ENCODE results near the gene CDH23. TPM values are rescaled to one million over a fixed set of nuclear protein-coding genes. Genes with fewer than 3 reads are reported as not detected.

The CDH23 gene
- total RNA-seq, 4 donors from 2014 or later = 13.8 to 20.1 (median 17.3) TPM

DNA sequence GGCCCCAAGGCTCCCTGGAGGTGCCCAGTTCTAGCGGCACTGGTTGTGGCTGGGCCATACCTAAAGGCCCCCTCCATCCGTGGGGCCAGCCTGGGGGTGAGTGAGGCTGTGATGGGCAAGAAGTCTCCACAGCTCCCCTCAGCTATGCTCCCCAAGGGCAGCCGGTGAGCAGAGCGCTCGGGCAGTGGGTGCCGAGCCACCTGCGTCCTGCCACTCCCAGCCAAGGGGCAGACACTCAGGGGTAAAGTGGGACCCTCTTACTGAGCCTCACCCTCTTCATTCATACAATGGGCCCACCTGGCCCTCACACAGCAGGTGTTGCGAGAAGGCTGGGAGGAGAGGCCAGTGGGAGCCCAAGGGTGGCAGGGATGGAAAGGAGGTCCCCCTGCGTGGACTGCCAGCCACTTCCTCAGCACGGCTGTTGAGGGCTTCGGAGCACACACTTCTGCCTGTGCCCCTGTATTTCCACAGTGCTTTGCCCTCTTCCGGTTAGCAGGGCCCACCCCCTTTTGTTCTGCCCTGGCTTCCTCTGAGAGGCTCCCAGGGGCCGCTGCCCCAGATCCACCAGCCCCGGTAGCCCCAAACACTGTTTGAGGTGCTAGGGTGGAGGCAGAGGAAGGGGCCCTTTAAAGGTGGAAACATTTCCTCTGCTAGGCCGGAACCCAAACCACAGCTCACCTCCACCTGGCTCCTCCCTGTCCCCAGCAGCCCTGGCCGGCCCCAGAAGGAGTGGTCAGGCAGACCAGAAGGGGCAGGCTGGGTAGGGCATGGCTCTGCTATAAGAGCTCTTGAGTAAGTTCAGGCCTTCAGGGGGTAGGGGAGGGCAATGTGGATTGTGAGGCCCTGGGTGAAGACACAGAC lies 339.2 kb downstream of the CDH23 start:
- no peaks in the 10 kb centered on the region for H3K27me3 ChIP-seq
- H3K36me3 ChIP-seq = no peaks in the 10 kb centered on the region
- peak overlapping the region in 3 of 4 donors; percentile 46 to 74 (median 52) for H3K27ac ChIP-seq
- H3K4me1 ChIP-seq = peaks cover 0 to 52% (median 20%) of the 10 kb centered on the region in 4 donors
- H3K4me3 ChIP-seq = no peak overlapping the region
- DNase-seq (ENCODE audit: low spot score in 2 of 2) = no peak
- no peak for TF ChIP-seq EP300 (IDR thresholded peaks at IDR 0.05)
- H3K9me3 ChIP-seq = no peaks in the 10 kb centered on the region
- 72 to 81% methylated on average over 10 to 16 of the region's 16 CpGs for WGBS, 2 donors

DNA sequence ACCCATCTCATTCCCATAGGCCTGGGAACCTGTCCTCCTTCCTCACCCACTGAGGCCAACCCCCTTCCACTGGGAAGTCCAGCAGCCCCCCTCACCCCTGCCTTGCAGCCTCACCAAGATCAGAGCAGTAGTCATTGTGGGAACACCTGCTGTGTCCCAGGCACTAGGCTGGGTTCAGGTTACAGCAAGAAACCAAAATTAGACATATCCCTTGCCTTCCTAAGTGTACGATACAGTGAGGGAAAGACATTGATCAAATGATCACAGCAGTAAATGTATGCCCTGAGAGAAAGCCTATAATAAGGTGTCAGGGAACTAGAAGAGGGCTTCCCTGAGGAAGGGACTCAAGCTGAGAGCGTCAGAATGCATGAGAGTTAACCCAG lies 339.8 kb downstream of the CDH23 start:
- Histone ChIP-seq H3K9me3 (no peaks in the 10 kb centered on the region), H3K4me3 (no peak overlapping the region), H3K27me3 (no peaks in the 10 kb centered on the region), H3K36me3 (no peaks in the 10 kb centered on the region), H3K4me1 (peaks cover 0 to 52% (median 20%) of the 10 kb centered on the region in 4 donors), H3K27ac (peak overlapping the region in 3 of 4 donors; percentile 46 to 74 (median 56))
- WGBS, 2 donors = 89 to 91% methylated on average over 2 of the region's 2 CpGs
- no peak for TF ChIP-seq EP300 (IDR thresholded peaks at IDR 0.05)
- TF ChIP-seq, protein P1, sequence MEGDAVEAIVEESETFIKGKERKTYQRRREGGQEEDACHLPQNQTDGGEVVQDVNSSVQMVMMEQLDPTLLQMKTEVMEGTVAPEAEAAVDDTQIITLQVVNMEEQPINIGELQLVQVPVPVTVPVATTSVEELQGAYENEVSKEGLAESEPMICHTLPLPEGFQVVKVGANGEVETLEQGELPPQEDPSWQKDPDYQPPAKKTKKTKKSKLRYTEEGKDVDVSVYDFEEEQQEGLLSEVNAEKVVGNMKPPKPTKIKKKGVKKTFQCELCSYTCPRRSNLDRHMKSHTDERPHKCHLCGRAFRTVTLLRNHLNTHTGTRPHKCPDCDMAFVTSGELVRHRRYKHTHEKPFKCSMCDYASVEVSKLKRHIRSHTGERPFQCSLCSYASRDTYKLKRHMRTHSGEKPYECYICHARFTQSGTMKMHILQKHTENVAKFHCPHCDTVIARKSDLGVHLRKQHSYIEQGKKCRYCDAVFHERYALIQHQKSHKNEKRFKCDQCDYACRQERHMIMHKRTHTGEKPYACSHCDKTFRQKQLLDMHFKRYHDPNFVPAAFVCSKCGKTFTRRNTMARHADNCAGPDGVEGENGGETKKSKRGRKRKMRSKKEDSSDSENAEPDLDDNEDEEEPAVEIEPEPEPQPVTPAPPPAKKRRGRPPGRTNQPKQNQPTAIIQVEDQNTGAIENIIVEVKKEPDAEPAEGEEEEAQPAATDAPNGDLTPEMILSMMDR (IDR thresholded peaks at IDR 0.05) = no peak
- TF ChIP-seq POLR2A (IDR thresholded peaks at IDR 0.05) = no peak
- DNase-seq (ENCODE audit: low spot score in 2 of 2) = no peak

DNA sequence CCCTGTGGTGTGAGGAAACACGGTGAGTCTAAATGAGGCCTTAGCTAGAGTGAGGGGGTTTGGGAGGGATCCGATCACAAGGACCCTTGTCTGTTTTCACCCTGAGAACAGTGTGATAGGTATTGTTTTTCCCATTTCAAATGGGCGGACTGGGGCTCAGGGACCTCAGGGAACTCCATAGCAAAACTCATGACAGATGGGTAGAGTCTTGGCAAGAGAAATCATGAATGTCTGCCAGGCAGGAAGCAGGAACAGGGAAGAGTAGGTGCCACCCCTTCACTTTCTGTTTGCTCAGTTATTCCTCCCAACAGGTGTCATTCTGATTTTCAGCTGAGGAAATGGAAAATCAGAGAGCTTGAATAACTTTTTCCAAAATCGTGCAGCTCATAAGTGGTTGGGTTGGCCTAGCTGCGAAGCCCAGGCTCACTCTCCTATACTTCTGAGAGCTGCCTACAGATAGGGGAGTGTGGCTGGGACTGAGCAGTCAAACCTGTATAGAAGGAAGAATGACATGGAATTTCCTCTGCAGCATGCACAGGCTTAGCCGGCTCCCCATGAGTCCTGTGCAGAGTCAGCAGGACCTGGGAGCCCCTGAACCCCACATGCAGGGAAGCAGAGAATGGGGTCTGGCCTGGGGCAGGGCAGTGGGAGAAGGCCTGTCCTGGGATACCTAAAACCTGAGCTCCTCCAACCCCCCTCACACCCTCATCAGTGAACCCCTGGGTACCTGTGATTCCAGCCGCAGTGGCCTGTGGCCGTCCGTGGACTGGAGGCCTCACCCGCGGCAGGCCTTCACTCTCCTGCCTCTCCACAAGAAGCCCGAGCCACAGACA lies 340.5 kb downstream of the CDH23 start:
- H3K36me3 ChIP-seq = peaks cover 0 to 6% (median 0%) of the 10 kb centered on the region in 3 donors
- no peak for DNase-seq (ENCODE audit: low spot score in 2 of 2)
- no peaks in the 10 kb centered on the region for H3K9me3 ChIP-seq
- no peaks in the 10 kb centered on the region for H3K27me3 ChIP-seq
- H3K4me1 ChIP-seq = peaks cover 0 to 52% (median 20%) of the 10 kb centered on the region in 4 donors
- TF ChIP-seq POLR2A (IDR thresholded peaks at IDR 0.05) = no peak
- no peak for TF ChIP-seq EP300 (IDR thresholded peaks at IDR 0.05)
- TF ChIP-seq, protein P1 (IDR thresholded peaks at IDR 0.05) = no peak
- H3K4me3 ChIP-seq = no peak overlapping the region
- peak overlapping the region in 2 of 4 donors; percentile 56 to 74 for H3K27ac ChIP-seq
- WGBS, 2 donors = 75 to 81% methylated on average over 12 of the region's 12 CpGs

DNA sequence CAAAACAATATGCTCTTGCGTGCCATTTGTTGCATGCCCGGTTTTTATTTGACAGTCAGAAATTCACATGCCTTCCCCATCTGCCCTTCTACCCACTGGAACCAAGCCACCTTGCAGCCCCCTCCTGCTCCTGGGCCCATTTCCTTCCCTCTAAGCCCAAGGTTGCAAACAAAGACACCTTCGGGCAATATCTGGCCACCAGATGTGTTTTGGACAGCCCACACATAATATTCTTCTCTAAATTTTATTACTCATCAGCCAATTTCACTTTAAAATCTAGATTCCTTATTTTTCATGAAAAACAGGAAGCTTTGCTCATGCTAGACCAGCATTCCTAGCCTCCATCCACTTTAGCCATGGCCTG lies 341.1 kb downstream of the CDH23 start:
- TF ChIP-seq, protein P1 (IDR thresholded peaks at IDR 0.05) = no peak
- TF ChIP-seq EP300 (IDR thresholded peaks at IDR 0.05) = no peak
- no peak for TF ChIP-seq POLR2A (IDR thresholded peaks at IDR 0.05)
- Histone ChIP-seq H3K36me3 (peaks cover 0 to 12% (median 0%) of the 10 kb centered on the region in 3 donors), H3K4me3 (no peak overlapping the region), H3K4me1 (peaks cover 0 to 52% (median 20%) of the 10 kb centered on the region in 4 donors), H3K27ac (peak overlapping the region in 2 of 4 donors; percentile 50 to 74), H3K9me3 (peaks cover 0 to 6% (median 0%) of the 10 kb centered on the region in 4 donors), H3K27me3 (no peaks in the 10 kb centered on the region)
- 67 to 69% methylated on average over 3 of the region's 3 CpGs for WGBS, 2 donors
- DNase-seq (ENCODE audit: low spot score in 2 of 2) = no peak

DNA sequence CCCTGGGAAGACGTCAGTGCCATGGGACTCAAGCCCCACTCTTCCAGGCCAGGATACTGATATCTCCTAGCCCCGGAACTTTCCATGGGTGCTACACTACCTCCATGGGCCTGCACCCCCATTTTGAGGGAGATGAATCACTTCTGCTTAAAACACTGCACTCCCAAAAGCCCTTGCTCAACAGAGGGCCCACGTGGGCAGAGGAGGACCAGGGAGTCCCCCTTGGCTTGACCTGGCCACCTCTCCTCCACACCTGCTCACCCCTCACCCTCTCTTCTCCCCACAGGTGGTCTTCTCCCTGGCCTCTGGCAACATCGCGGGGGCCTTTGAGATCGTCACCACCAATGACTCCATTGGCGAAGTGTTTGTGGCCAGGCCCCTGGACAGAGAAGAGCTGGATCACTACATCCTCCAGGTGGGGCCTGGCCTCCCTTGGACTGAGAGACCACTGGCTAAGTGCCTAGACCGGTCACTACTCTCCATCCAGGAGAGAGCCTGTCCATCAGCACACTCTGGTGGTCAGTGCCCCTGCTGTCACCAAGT lies 342.7 kb downstream of the CDH23 start:
- Histone ChIP-seq H3K27me3 (no peaks in the 10 kb centered on the region), H3K4me1 (peaks cover 0 to 52% (median 20%) of the 10 kb centered on the region in 4 donors), H3K9me3 (peaks cover 0 to 7% (median 0%) of the 10 kb centered on the region in 4 donors), H3K4me3 (no peak overlapping the region), H3K36me3 (peaks cover 0 to 14% (median 0%) of the 10 kb centered on the region in 3 donors), H3K27ac (no peak overlapping the region)
- WGBS, 2 donors = 88 to 97% methylated on average over 5 to 8 of the region's 8 CpGs
- DNase-seq (ENCODE audit: low spot score in 2 of 2) = no peak
- TF ChIP-seq POLR2A (IDR thresholded peaks at IDR 0.05) (no peak), EP300 (IDR thresholded peaks at IDR 0.05) (no peak)
